ENCODE data around the gene SMTNL2.

The SMTNL2 gene

GRCh38 chr17:4590981-4591453, 6.7 kb downstream of the SMTNL2 start:
- Histone ChIP-seq H3K27ac (ENCODE audit: low read length) (no peak overlapping the region), H3K9me3 (replicated peaks; ENCODE audit: insufficient read depth, low read length) (no peaks in the 10 kb centered on the region), H3K9ac (ENCODE audit: low read length) (no peak overlapping the region), H4K20me1 (ENCODE audit: insufficient read depth, low read length) (no peaks in the 10 kb centered on the region), H3F3A (ENCODE audit: insufficient read depth, low read length) (no peaks in the 10 kb centered on the region), H3K9me2 (replicated peaks; ENCODE audit: insufficient read depth, low read length) (no peaks in the 10 kb centered on the region), H3K4me1 (ENCODE audit: low read length) (no peaks in the 10 kb centered on the region), H3K36me3 (replicated peaks; ENCODE audit: insufficient read depth, low read length) (no peaks in the 10 kb centered on the region), H2AFZ (ENCODE audit: low read length) (no peak overlapping the region), H3K4me2 (ENCODE audit: low read depth, low read length) (no peak overlapping the region), H3K4me3 (ENCODE audit: low read length) (no peak overlapping the region), H3K27me3 (replicated peaks; ENCODE audit: insufficient read depth, low read length) (peaks cover 86% of the 10 kb centered on the region), H3K79me2 (ENCODE audit: low read length) (no peaks in the 10 kb centered on the region)
- TF ChIP-seq EZH2phosphoT487 (IDR thresholded peaks at IDR 0.05; ENCODE audit: low read length) = no peak
- TF ChIP-seq EZH2 (optimal IDR thresholded peaks at IDR 0.05; ENCODE audit: low read depth, low read length) = no peak
- TF ChIP-seq CTCF (IDR thresholded peaks at IDR 0.05; ENCODE audit: low read length) = no peak
- DNase-seq = no peak

- no peak for DNase-seq
- Histone ChIP-seq H2AFZ (ENCODE audit: low read length) (no peak overlapping the region), H3K36me3 (replicated peaks; ENCODE audit: insufficient read depth, low read length) (no peaks in the 10 kb centered on the region), H3K27me3 (replicated peaks; ENCODE audit: insufficient read depth, low read length) (peaks cover 86% of the 10 kb centered on the region), H3K27ac (ENCODE audit: low read length) (no peak overlapping the region), H4K20me1 (ENCODE audit: insufficient read depth, low read length) (no peaks in the 10 kb centered on the region), H3F3A (ENCODE audit: insufficient read depth, low read length) (no peaks in the 10 kb centered on the region), H3K4me3 (ENCODE audit: low read length) (no peak overlapping the region), H3K9me2 (replicated peaks; ENCODE audit: insufficient read depth, low read length) (no peaks in the 10 kb centered on the region), H3K9me3 (replicated peaks; ENCODE audit: insufficient read depth, low read length) (no peaks in the 10 kb centered on the region), H3K4me1 (ENCODE audit: low read length) (no peaks in the 10 kb centered on the region), H3K4me2 (ENCODE audit: low read depth, low read length) (no peak overlapping the region), H3K79me2 (ENCODE audit: low read length) (no peaks in the 10 kb centered on the region), H3K9ac (ENCODE audit: low read length) (no peak overlapping the region)
- TF ChIP-seq CTCF (IDR thresholded peaks at IDR 0.05; ENCODE audit: low read length) (no peak), EZH2 (optimal IDR thresholded peaks at IDR 0.05; ENCODE audit: low read depth, low read length) (no peak), EZH2phosphoT487 (IDR thresholded peaks at IDR 0.05; ENCODE audit: low read length) (no peak)
These were observed 7.2 kb downstream of the SMTNL2 start for GRCh38 chr17:4591529-4591928.

- no peaks in the 10 kb centered on the region for H3K9me2 ChIP-seq (replicated peaks; ENCODE audit: insufficient read depth, low read length)
- peaks cover 86% of the 10 kb centered on the region for H3K27me3 ChIP-seq (replicated peaks; ENCODE audit: insufficient read depth, low read length)
- H3K4me2 ChIP-seq (ENCODE audit: low read depth, low read length) = no peak overlapping the region
- TF ChIP-seq EZH2 (optimal IDR thresholded peaks at IDR 0.05; ENCODE audit: low read depth, low read length) (no peak), CTCF (IDR thresholded peaks at IDR 0.05; ENCODE audit: low read length) (no peak), EZH2phosphoT487 (IDR thresholded peaks at IDR 0.05; ENCODE audit: low read length) (no peak)
- H3K4me3 ChIP-seq (ENCODE audit: low read length) = no peak overlapping the region
- no peaks in the 10 kb centered on the region for H3K36me3 ChIP-seq (replicated peaks; ENCODE audit: insufficient read depth, low read length)
- no peaks in the 10 kb centered on the region for H4K20me1 ChIP-seq (ENCODE audit: insufficient read depth, low read length)
- DNase-seq = no peak
- no peaks in the 10 kb centered on the region for H3K4me1 ChIP-seq (ENCODE audit: low read length)
- no peak overlapping the region for H2AFZ ChIP-seq (ENCODE audit: low read length)
- no peaks in the 10 kb centered on the region for H3F3A ChIP-seq (ENCODE audit: insufficient read depth, low read length)
- no peak overlapping the region for H3K9ac ChIP-seq (ENCODE audit: low read length)
- H3K79me2 ChIP-seq (ENCODE audit: low read length) = no peaks in the 10 kb centered on the region
- no peaks in the 10 kb centered on the region for H3K9me3 ChIP-seq (replicated peaks; ENCODE audit: insufficient read depth, low read length)
- no peak overlapping the region for H3K27ac ChIP-seq (ENCODE audit: low read length)
These were observed 8.1 kb downstream of the SMTNL2 start for GRCh38 chr17:4592240-4593005.

All from MM.1S (cell line).